K562 (cell line): ENCODE measurements around the gene SLC7A14. TPM values are rescaled to one million over a fixed set of nuclear protein-coding genes. Genes with fewer than 3 reads are reported as not detected.

Experiments
- GATAD2B ChIP-seq: fragments of 450-650 bp; IDR thresholded peaks from 2 replicates; pipeline ENCODE4 v1.6.1; 2017; ENCODE audit warnings: mild to moderate bottlenecking, borderline replicate concordance
- HDAC6 ChIP-seq: IDR thresholded peaks from 2 replicates; pipeline ENCODE4 v1.6.1; 2012; ENCODE audit warnings: low read depth, mild to moderate bottlenecking, control low read depth, inconsistent platforms, low read length, moderate library complexity
- KAT2B ChIP-seq: IDR thresholded peaks from one replicate; pipeline ENCODE4 v1.6.1; 2012; ENCODE audit warnings: low read depth, mild to moderate bottlenecking, control low read depth, inconsistent platforms, low read length, moderate library complexity
- PYGO2 ChIP-seq: fragments of 450-650 bp; IDR thresholded peaks from 2 replicates; pipeline ENCODE4 v1.6.1; 2016; ENCODE audit warnings: mild to moderate bottlenecking, missing genetic modification characterization, moderate library complexity, missing compliant biosample characterization
- ZBTB40 ChIP-seq, 2 experiments: fragments of 450-650 bp in 1 of 2; sonication (generic) in 1 of 2; formaldehyde crosslinking in 1 of 2; IDR thresholded peaks; 2 replicates each; pipeline versions ENCODE4 v1.7.1 to v1.9.0; 2016 to 2022; ENCODE audit warnings: inconsistent platforms in 1 of 2, mild to moderate bottlenecking in 1 of 2, missing genetic modification reagents in 1 of 2
- polyA plus RNA-seq, 8 experiments: library from polyadenylated mRNA; depleted of rRNA in 4 of 8; stranded (reverse) in 5 of 8; unstranded in 3 of 8; fragments of >200 nt; fragmentation: Nextera tagmentation in 2 of 8; fragmentation: Illumina TruSeq in 1 of 8; extraction: Ambion mirVana in 2 of 8; extraction: Trizol in 1 of 8; gene quantifications; 2 replicates each; pipeline versions ENCODE4 v1.2.1 to v1.2.3, GENCODE V29; 2011 to 2014; ENCODE audit warnings: inconsistent platforms in 1 of 8, missing spikeins in 1 of 8
- total RNA-seq, 7 experiments: library from RNA; depleted of rRNA in 6 of 7; stranded (reverse); fragments of >200 nt in 6 of 7; fragmentation: Illumina TruSeq in 2 of 7; extraction: Trizol in 2 of 7; gene quantifications; 2 replicates each; pipeline versions ENCODE4 v1.2.1 to v1.2.3, GENCODE V29; 2011 to 2021; ENCODE audit warnings: low replicate concordance in 1 of 7
- TF ChIP-seq, protein P1 (sequence below): fragments of 450-650 bp; formaldehyde crosslinking; IDR thresholded peaks from 2 replicates; pipeline ENCODE4 v1.4.0; 2020; ENCODE audit warnings: mild to moderate bottlenecking, moderate library complexity
- TF ChIP-seq, protein P2 (sequence below), 2 experiments: fragments of 450-650 bp; formaldehyde crosslinking in 1 of 2; IDR thresholded peaks; 2 replicates each; pipeline versions ENCODE4 v1.4.0 to v1.6.1; 2014 to 2020; ENCODE audit warnings: mild to moderate bottlenecking in 2 of 2, borderline replicate concordance in 1 of 2, low read depth in 1 of 2

SLC7A14 gene
- total and polyA plus RNA-seq, 9 of the 15 experiments (the other 6 are each of a cell fraction or from before 2014, with no cell fraction given): not detected

DNA sequence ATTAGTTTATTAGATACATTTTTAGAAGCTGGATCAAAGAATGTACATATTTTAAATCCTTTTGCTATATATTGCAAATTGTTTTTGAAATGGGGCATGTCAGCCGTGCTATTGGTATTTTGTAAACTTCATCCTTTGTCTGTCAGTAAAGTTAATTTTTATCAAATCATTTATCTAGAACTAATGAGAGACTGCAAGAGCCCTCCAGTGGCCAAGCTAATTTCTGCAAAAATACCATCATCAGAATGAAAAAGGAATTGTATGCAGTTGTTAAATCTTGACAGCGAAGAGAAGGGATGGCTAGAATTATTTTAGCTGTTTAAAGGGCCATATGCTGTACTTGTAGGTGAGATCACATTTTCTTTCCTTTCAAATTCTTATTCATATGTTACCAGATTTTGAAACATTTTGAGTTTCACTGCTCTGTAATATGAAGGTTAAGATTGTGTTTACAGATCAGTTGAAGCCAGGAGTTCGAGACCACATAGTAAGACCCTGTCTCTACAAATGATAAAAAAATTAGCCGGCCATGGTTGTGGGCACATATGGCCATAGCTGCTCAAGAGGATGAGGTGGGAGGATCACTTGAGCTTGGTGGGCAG, 175.3 kb downstream of the SLC7A14 start (continued):
- TF ChIP-seq ZBTB40 (IDR thresholded peaks at IDR 0.05) (peak; percentile 66; the same call in 1 of the 2 replicates), ZBTB40 (CRISPR knock-in tag; IDR thresholded peaks at IDR 0.05) (no peak), HDAC6 (no peak), PYGO2 (tag) (no peak), KAT2B (no peak), GATAD2B (peak; percentile 35; the same call in 1 of the 2 replicates)
- TF ChIP-seq, protein P1, sequence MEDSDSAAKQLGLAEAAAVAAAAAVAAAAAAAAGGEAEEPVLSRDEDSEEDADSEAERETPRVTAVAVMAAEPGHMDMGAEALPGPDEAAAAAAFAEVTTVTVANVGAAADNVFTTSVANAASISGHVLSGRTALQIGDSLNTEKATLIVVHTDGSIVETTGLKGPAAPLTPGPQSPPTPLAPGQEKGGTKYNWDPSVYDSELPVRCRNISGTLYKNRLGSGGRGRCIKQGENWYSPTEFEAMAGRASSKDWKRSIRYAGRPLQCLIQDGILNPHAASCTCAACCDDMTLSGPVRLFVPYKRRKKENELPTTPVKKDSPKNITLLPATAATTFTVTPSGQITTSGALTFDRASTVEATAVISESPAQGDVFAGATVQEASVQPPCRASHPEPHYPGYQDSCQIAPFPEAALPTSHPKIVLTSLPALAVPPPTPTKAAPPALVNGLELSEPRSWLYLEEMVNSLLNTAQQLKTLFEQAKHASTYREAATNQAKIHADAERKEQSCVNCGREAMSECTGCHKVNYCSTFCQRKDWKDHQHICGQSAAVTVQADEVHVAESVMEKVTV (CRISPR knock-in tag): peak; percentile 81
- TF ChIP-seq, protein P2, sequence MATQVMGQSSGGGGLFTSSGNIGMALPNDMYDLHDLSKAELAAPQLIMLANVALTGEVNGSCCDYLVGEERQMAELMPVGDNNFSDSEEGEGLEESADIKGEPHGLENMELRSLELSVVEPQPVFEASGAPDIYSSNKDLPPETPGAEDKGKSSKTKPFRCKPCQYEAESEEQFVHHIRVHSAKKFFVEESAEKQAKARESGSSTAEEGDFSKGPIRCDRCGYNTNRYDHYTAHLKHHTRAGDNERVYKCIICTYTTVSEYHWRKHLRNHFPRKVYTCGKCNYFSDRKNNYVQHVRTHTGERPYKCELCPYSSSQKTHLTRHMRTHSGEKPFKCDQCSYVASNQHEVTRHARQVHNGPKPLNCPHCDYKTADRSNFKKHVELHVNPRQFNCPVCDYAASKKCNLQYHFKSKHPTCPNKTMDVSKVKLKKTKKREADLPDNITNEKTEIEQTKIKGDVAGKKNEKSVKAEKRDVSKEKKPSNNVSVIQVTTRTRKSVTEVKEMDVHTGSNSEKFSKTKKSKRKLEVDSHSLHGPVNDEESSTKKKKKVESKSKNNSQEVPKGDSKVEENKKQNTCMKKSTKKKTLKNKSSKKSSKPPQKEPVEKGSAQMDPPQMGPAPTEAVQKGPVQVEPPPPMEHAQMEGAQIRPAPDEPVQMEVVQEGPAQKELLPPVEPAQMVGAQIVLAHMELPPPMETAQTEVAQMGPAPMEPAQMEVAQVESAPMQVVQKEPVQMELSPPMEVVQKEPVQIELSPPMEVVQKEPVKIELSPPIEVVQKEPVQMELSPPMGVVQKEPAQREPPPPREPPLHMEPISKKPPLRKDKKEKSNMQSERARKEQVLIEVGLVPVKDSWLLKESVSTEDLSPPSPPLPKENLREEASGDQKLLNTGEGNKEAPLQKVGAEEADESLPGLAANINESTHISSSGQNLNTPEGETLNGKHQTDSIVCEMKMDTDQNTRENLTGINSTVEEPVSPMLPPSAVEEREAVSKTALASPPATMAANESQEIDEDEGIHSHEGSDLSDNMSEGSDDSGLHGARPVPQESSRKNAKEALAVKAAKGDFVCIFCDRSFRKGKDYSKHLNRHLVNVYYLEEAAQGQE (IDR thresholded peaks at IDR 0.05; ENCODE audit: borderline replicate concordance): peak; percentile 82; the same call in 1 of the 2 replicates
- TF ChIP-seq, protein P2 (CRISPR knock-in tag; IDR thresholded peaks at IDR 0.05; ENCODE audit: low read depth): no peak
